ENCODE measurements around the gene TTLL6.

DNA sequence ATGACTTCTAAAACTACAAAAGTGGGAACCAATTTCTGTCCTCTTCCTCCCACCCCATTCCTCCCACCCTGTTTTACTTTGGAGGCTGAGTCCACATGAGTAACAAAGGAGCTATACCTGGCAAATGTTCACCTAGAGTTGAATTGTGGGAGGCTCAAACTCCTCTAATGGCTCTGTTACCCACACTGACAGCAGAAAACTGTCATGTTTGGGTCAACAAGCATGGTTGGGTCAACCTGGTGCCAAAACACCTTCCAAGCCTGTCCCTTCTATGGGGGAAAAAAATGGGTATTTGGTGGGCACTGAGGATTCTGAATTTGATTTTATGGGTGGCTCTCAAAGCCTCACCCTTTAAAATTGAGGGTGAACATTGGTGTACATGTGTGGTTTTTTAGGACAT, 76.5 kb downstream of the TTLL6 start:
- TF ChIP-seq, protein P1, sequence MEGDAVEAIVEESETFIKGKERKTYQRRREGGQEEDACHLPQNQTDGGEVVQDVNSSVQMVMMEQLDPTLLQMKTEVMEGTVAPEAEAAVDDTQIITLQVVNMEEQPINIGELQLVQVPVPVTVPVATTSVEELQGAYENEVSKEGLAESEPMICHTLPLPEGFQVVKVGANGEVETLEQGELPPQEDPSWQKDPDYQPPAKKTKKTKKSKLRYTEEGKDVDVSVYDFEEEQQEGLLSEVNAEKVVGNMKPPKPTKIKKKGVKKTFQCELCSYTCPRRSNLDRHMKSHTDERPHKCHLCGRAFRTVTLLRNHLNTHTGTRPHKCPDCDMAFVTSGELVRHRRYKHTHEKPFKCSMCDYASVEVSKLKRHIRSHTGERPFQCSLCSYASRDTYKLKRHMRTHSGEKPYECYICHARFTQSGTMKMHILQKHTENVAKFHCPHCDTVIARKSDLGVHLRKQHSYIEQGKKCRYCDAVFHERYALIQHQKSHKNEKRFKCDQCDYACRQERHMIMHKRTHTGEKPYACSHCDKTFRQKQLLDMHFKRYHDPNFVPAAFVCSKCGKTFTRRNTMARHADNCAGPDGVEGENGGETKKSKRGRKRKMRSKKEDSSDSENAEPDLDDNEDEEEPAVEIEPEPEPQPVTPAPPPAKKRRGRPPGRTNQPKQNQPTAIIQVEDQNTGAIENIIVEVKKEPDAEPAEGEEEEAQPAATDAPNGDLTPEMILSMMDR (IDR thresholded peaks at IDR 0.05; ENCODE audit: low read depth, low read length, missing input control), result no peak
- no peak for TF ChIP-seq HNF4G (IDR thresholded peaks at IDR 0.05)
- TF ChIP-seq REST (IDR thresholded peaks at IDR 0.05), result no peak
- TF ChIP-seq, protein P2, sequence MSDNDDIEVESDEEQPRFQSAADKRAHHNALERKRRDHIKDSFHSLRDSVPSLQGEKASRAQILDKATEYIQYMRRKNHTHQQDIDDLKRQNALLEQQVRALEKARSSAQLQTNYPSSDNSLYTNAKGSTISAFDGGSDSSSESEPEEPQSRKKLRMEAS (IDR thresholded peaks at IDR 0.05), result no peak
- TF ChIP-seq YY1 (IDR thresholded peaks at IDR 0.05), result no peak
- no peak for TF ChIP-seq SP1 (IDR thresholded peaks at IDR 0.05)
- TF ChIP-seq FOXA1 (IDR thresholded peaks at IDR 0.05), result no peak
- no peak for TF ChIP-seq RXRA (IDR thresholded peaks at IDR 0.05)
- TF ChIP-seq ATF3 (IDR thresholded peaks at IDR 0.05), result no peak
- TF ChIP-seq TAF1 (conservative IDR thresholded peaks at IDR 0.05), result no peak
